HG02642 (cell line): ENCODE measurements around the gene AMTN.
A peak's percentile ranks its signal among the peaks of the same experiment; 100 is the strongest.
"Not testable (repeated sequence)": the region's sequence is repeated elsewhere in the genome, so short reads cannot be mapped to it uniquely, and the experiment has no call there.

Source experiments
- ATAC-seq: cut with Tn5 transposase; IDR thresholded peaks from one replicate; pipeline ENCODE4 v1.9.1; 2021; ENCODE audit warnings: mild to moderate bottlenecking; ENCODE audit not compliant: unreplicated experiment, poor library complexity

The AMTN gene, protein sequence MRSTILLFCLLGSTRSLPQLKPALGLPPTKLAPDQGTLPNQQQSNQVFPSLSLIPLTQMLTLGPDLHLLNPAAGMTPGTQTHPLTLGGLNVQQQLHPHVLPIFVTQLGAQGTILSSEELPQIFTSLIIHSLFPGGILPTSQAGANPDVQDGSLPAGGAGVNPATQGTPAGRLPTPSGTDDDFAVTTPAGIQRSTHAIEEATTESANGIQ

DNA sequence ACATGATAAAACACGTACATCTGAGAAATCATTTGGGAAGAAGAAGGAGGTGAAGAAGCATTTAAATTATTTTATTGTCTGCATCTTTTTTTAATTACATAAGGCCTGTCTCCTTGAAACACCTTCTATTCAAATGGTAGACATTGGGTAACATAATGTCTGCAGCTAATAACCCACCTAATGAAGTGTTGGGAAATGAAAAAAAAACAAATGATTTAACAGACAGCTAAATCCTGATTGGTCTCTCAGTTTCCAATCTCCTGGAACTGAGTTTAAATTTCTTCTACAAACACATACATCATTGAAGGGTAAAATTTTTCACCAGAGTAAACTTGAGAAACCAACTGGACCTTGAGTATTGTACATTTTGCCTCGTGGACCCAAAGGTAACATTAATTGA lies at the start of gene AMTN:
Gene AMTN, plus strand, starts transcription at position 301 of the 400 bp plus-strand sequence. CDS start 209 bp downstream, outside the sequence.
- ATAC-seq, result no peak

DNA sequence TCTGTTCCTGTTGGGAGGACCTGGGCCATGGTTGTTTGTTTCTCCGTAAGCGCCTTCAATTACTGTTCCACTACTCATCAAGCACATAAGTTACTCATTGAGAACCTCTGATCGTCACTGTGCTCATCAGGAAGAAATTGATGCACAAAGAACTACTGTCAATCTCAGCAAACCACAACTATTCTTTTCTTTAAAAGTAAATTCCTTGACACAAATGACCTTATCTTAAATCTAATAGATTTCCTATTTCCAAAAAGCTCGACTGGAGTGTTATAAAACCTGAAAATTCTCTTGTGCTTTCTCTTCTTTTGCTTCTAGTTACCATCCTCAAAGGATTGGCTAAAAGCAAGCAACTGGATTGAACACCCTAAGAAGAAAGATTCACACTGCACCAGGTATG lies 46.5 kb upstream of the AMTN start, which contains the start of gene MUC7:
Gene MUC7, plus strand, starts transcription at position 301 of the 400 bp plus-strand sequence. CDS start 1,825 bp downstream, outside the sequence.
- ATAC-seq, result no peak

DNA sequence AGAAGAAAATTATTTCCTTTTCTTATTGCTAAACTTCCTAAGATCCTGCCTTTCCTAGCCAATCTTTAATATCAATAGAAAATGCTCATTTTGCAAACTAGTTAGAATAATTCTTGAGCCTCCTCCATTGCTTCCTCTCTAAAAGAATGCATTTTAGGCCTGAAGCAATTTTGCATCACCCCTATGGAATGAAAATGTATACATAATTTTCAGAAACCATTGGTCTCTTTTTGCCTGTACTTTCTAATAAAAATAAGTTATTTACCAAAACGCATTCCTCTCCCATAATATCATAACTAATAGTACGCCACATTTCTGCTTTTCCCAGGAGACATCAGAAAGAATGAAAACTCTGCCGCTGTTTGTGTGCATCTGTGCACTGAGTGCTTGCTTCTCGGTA lies 44.7 kb upstream of the AMTN start:
- no peak for ATAC-seq

DNA sequence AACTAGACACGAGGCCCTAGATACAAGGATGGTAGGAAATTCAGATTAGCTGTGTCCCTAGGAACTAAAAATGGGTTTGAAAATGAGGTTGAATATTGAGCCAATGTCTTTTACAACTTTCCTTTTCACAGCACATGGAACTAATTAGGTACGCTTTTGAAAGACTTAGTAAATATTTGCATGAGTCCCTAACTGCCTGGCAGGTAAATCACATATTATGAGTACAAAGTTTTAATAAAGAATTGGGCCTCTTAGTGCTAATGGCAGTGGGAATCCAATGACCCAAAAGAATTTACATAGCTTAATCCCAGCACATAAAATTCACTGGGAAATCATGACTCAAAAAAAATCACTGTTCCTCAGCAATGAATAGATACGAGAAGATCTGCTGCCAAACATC lies 29.6 kb upstream of the AMTN start:
- no peak for ATAC-seq

DNA sequence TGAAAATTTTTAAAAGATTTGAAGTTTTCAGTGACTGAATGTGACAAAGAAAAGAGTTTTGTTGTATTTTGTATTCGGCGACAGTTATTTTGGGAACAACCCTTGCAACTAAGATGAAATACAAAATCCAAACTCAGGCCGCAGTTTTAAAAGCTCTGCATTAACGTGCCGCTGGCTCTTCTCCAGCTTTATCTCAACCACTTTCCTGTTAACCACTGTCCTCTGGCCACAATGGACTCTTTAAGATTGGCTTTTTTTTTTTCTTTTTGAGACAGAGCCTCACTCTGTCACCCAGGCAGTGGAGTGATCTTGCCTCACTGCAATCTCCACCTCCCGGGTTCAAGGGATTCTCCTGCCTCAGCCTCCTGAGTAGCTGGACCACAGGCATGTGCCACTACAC lies 22.1 kb upstream of the AMTN start:
- no peak for ATAC-seq

DNA sequence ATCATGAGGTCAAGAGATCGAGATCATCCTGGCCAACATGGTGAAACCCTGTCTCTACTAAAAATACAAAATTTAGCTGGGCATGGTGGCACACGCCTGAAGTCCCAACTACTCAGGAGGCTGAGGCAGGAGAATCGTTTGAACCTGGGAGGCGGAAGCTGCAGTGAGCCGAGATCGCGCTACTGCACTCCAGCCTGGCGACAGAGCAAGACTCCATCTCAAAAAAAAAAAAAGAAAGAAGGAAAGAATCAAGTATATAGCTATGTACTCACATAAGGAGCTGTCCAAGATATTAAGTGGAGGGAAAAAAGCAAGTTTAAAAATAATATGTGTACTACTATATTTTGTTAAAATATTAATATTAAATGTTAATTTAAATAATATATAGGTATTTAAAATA lies 16.5 kb upstream of the AMTN start:
- ATAC-seq, result not testable (repeated sequence)

DNA sequence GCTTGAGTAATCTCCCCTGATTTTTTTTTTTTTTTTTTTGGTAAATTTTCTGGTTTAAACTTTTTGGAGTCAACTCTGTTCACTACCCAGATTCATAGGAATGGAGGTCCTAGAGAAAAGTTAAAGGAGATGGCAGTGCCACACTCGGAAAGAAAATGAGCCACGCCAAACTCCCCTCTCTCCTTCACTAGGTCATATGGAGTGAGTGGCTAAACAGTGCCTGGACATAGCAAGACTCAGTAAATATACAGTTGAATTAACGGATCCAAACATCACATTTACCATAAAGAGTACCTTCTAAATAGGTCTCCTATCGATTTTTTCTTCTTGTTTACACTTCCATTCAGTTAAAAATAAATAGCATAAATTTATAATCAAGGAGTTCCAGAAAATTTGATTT lies 13.6 kb upstream of the AMTN start:
- no peak for ATAC-seq

DNA sequence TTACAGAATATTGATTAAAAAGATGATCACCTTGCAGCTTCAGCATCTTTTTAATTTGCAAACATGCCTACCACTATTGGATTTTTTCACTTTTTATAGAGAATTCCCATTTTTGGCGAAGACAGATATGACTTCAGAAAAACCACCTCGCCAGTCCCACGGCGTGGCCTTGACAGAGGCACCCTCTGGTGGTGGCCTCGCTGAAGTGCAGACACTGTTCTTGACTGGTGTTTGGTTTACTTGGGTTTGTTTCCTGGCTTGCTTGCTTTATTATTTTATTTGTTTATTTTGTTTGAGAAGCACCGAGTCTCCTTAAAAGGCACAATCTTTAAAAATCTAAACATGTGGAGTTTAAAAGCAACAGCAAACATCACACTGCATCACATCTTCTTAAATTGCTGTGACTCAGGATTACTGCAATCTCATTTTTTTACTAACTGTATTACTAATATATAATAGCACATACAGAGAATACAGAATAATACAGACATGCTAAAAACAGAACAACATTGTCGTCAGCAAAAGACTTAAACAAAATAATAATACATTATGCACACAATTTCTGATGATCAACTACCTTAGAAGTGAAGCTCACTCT lies 13.1 kb upstream of the AMTN start:
- peak; percentile 97 for ATAC-seq

DNA sequence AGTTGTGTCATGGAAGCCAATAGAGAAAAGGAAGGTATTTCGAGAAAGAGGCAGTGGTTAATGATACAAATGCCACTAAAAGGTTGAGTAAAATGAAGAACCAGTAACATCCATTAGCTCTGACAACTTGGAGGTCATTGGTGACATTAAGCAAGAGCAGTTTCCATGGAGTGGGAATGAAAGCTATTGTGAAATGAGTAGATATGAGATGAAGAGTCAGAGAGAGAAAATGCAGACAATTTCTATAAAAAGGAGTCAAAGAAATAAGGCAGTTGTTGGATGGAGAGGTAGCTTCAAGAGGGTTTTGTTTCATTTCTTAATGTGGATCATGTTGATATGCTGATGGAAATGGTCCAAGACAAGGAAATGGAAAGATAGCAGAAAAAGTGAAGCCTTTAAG lies 9.6 kb upstream of the AMTN start:
- ATAC-seq, result no peak

DNA sequence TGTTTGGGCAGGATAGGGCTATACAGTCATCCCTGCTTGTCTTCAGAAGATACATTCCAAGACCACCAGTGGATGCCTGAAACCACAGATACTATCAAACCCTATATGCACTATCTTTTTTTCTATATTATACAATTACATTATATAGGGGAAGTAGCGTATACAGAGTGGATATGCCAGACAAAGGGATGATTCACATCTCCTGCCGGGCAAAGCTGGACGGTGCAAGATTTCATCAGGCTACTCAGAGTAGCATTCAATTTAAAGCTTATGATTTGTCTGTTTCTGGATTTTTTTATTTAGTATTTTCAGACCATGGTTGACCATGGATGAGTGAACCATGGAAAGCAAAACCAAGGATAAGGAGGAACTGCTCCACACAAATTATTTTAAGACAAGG lies 7.0 kb upstream of the AMTN start:
- no peak for ATAC-seq

DNA sequence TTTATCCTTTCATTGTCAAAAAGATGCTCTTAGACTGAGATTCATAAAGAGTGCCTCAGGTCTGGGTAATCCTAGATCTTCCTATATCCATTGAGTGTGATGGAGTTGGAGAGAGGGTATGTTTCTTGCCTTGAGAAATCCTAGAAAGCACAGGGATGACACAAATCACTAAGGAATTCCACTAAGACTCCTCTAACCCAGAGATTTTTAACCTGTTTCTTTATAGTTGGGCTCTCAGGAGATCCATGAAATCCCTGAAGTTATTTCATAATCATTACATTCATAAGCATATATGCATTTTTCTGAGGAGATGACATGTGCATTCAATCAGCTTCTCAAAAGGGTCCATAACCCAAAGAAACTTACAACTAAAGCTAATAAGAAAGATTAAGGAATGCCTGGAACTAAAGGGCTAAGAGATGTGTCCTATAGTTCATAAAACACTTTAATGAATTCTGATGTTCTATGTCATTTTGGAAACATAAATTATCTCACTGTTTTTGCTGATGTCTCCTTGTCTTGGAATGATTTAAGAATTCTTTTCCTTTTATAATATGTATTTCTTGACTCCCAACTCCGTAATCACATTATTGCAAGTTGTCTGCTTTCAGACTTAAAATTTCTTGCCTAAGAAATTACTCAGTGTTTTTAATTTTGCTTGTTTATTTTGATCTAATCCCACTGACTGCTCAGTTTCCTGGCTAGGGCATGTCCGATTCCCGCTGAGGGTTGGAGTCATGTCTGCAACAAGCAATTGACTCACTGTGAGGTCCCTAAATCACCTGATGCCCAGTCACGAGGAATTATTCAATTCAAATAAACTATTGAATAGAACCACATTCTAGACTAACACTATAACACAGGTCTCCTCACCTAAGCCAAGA lies 2.8 kb upstream of the AMTN start:
- ATAC-seq, result no peak

DNA sequence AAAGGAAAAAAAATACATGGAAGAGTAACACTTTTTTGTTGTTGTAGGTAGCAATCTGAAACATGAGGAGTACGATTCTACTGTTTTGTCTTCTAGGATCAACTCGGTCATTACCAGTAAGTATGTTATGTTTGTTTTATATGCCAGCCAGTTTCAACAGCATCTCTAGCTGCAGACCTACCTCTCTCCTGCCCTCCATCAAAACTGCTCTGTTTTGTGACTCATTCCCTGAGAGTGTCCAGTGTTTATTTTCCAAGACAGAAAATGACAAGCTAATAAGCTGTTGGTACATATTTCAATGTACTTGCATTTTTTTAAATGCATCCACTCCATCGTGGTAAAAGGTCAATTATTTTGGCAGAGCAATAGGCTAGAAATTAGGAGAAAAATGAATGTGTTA lies 347 bp downstream of the AMTN start:
- no peak for ATAC-seq

DNA sequence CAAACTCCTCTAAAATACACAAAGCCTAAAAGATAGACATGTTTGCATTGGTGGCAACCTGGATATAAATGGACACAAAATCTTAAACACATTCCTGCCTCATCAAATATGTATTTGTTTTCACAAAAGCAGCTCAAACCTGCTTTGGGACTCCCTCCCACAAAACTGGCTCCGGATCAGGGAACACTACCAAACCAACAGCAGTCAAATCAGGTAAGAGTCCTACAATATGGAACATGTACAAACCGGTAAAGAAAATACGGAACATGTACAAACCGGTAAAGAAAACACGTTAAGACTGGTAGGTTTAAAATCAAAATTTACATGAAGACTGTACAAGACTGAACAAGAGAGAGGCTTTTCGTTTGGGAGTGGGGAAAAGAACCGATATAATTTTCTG lies 4.3 kb downstream of the AMTN start:
- ATAC-seq, result no peak

DNA sequence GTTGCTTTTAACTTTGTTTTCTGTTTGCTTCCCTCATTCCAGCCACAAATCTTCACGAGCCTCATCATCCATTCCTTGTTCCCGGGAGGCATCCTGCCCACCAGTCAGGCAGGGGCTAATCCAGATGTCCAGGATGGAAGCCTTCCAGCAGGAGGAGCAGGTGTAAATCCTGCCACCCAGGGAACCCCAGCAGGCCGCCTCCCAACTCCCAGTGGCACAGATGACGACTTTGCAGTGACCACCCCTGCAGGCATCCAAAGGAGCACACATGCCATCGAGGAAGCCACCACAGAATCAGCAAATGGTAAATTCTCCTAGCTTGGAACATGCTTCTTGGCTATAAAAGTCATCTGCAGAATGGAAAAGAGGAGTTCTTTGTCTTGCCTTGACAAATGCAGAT lies 12.6 kb downstream of the AMTN start:
- no peak for ATAC-seq

DNA sequence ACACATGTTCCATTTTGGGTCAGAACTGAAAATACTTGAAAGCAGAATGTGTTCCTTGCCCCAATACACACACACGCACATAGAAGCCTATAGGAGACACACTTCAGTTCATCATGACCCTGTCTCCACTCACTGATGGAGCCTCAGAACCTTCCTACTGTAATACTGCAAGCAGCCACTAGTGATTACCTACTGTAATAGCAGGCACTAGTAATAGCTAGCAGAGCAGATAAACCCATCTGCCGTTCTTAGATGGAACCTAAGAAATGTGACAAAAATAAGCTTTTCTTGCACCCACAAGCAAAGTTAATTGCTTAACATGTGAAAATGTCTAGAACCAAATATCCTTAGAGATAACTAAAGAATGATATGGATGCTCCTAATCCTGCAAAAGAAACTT lies 13.6 kb downstream of the AMTN start:
- peak; percentile 90 for ATAC-seq

DNA sequence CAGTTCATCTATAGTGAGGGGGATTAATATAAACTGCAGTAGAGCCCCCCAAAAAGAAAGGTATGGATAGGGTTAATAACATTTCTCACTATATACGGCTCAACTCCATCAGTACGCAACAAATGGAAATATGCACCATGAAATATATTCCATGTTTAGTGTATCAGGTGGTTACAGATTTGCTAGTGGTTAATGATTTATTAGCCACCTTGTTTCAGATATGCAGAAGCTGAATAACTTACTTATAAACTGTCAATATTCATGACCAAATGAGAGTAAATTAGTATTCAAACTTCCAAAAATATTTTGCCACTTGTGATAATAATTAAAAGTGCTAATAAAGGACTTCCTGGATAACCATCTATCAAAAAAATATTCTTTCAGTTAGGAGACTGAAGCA lies 14.8 kb downstream of the AMTN start:
- no peak for ATAC-seq

DNA sequence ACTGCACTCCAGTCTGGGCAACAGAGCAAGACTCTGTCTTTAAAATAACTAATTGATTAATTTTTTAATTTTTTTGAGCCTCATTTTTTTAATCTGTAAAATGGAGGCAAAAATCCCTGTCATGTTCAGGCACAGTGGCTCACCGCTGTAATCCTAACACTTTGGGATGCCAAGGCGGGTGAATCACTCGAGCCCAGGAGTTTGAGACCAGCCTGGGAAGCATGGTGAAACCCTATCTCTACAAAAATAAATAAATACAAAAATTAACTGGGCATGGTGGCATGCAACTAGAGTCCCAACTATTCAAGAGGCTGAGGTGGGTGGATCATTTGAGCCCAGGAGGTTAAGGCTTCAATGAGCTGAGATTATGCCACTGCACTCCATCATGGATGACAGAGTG lies 15.4 kb downstream of the AMTN start:
- ATAC-seq, result no peak

DNA sequence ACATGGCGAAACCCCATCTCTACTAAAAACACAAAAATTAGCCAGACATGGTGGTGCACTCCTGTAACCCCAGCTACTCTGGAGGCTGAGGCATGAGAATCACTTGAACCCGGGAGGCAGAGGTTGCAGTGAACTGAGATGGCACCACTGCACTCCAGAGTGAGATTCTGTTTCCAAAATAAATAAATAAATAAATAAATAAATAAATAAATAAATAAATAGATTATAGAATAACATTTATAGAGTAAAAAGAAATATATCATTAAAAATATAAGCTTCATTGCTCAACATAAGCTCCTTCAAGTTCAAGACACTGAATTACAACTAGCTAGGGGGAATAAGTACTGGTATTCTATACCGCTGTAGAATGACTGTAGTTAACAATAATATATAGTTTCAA lies 16.5 kb downstream of the AMTN start:
- ATAC-seq, result not testable (repeated sequence)

DNA sequence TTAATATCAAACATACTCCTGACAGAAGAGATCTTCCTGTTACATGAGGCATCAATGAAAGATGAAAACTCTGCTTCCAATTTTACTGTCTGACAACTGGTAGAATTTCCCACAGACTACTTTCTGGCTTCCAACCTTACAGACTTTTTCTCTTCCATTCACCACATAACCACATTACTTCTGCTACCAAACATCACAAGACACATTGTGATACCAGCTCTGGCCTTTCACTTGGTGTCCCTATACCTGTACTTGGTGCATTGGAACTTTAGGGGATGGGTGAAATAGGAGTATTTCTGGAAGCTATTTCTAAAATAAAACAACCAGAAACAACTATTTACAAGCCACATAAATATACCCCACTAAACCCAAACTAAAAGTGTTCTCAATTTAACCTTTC lies 20.5 kb downstream of the AMTN start:
- ATAC-seq, result no peak

DNA sequence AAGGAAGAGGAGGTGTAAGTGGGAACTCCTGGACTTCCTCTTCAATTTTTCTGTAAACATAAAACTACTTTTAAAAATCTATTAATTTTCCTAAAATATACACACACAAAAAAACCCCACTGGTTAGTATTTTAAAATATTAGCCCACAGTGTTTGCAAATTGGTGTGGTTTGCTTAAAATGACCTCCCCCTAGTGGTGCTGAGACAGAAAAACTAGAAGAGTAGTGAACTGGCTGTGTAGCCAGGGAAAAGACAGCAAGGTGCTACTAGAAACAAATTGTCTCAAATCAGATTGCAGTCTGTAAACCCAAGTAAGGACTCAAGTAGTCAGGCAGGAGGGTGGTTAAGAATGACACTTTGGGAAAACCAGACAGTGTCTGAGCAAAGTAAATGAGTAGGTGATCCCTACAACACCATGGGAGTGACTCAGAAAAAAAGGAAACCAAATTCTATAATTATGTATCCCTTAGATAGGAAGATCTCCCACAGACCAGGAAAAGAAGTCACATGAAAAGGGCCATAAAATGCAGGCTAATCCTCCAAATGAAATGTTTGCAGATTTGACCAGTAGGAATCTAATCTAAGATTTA lies 26.0 kb downstream of the AMTN start:
- ATAC-seq, result peak; percentile 65

DNA sequence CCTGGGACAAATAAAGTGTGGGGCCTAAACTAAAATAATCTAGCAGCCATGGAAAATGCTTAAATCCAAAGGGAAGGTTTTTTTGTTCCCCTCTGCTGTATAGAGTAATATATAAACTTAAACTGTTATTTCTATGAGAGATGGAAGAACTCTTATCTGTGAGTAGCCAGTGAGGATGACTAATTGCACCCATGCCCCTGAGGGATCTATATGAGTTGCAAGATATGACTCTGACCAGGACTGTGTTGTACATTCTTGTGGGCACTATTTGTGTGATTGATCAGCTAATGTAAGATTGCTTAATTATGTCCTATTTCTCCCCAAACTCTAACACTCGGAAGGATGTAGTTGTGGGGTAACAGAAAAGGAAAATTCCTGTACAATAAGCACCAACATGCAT lies 38.5 kb downstream of the AMTN start:
- ATAC-seq, result no peak
